K562 (cell line): ENCODE measurements around the gene COMP. TPM values are rescaled to one million over a fixed set of nuclear protein-coding genes. Genes with fewer than 3 reads are reported as not detected.

Experiments used
- TEAD4 ChIP-seq, 2 experiments: sonication (generic) in 1 of 2; formaldehyde crosslinking in 1 of 2; IDR thresholded peaks; 2 replicates each; pipeline versions ENCODE4 v1.6.1 to v1.8.0; 2012 to 2022; ENCODE audit warnings: borderline replicate concordance in 1 of 2, inconsistent platforms in 1 of 2, low read length in 1 of 2, mild to moderate bottlenecking in 1 of 2, missing genetic modification reagents in 1 of 2
- ZNF592 ChIP-seq: fragments of 450-650 bp; IDR thresholded peaks from 2 replicates; pipeline ENCODE4 v1.6.1; 2017; ENCODE audit warnings: antibody characterized with exemption, mild to moderate bottlenecking
- polyA plus RNA-seq, 8 experiments: library from polyadenylated mRNA; depleted of rRNA in 4 of 8; stranded (reverse) in 5 of 8; unstranded in 3 of 8; fragments of >200 nt; fragmentation: Nextera tagmentation in 2 of 8; fragmentation: Illumina TruSeq in 1 of 8; extraction: Ambion mirVana in 2 of 8; extraction: Trizol in 1 of 8; gene quantifications; 2 replicates each; pipeline versions ENCODE4 v1.2.1 to v1.2.3, GENCODE V29; 2011 to 2014; ENCODE audit warnings: inconsistent platforms in 1 of 8, missing spikeins in 1 of 8
- total RNA-seq, 7 experiments: library from RNA; depleted of rRNA in 6 of 7; stranded (reverse); fragments of >200 nt in 6 of 7; fragmentation: Illumina TruSeq in 2 of 7; extraction: Trizol in 2 of 7; gene quantifications; 2 replicates each; pipeline versions ENCODE4 v1.2.1 to v1.2.3, GENCODE V29; 2011 to 2021; ENCODE audit warnings: low replicate concordance in 1 of 7
- TF ChIP-seq, protein P1 (sequence below): fragments of 450-650 bp; IDR thresholded peaks from 2 replicates; pipeline ENCODE4 v1.6.1; 2016; ENCODE audit warnings: low read depth
- TF ChIP-seq, protein P2 (sequence below), 2 experiments: fragments of 450-650 bp; formaldehyde crosslinking in 1 of 2; IDR thresholded peaks; 2 replicates each; pipeline versions ENCODE4 v1.4.0 to v1.6.1; 2014 to 2020; ENCODE audit warnings: mild to moderate bottlenecking in 2 of 2, borderline replicate concordance in 1 of 2, low read depth in 1 of 2

The COMP gene
- total and polyA plus RNA-seq, 9 of the 15 experiments (the other 6 are each of a cell fraction or from before 2014, with no cell fraction given): 0.07 TPM; not detected in 8

DNA sequence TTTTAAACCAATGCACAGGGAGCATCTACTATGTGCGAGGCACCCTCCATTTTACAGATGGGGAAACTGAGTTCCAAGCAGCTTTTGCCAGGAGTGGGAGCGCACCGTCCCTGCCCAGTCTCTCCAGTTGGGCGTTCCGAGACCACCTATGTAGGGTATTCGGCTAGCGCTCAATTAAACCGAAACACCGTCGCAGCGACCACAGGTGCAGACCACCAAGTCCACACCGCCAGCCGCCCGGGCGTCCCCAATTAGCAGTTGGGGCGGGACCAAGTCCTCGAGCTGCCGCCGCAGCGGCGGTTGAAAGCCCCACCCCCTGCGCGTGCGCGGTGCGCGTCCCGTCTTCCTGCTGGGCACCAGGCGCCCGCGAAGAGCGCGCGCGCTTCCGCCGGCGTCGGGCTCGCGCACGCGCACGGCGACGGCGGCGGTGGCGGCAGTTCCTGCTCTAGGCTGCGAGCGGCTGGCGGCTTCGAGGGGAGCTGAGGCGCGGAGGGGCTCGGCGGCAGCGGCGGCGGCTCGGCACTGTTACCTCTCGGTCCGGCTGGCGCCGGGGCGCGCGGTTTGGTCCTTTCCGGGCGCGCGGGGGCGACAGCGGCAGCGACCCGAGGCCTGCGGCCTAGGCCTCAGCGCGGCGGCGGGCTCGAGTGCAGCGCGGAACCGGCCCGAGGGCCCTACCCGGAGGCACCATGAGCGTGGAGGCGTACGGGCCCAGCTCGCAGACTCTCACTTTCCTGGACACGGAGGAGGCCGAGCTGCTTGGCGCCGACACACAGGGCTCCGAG lies 40.6 kb upstream of the COMP start, which contains the start of gene UPF1 (continued):
- TF ChIP-seq, protein P1, sequence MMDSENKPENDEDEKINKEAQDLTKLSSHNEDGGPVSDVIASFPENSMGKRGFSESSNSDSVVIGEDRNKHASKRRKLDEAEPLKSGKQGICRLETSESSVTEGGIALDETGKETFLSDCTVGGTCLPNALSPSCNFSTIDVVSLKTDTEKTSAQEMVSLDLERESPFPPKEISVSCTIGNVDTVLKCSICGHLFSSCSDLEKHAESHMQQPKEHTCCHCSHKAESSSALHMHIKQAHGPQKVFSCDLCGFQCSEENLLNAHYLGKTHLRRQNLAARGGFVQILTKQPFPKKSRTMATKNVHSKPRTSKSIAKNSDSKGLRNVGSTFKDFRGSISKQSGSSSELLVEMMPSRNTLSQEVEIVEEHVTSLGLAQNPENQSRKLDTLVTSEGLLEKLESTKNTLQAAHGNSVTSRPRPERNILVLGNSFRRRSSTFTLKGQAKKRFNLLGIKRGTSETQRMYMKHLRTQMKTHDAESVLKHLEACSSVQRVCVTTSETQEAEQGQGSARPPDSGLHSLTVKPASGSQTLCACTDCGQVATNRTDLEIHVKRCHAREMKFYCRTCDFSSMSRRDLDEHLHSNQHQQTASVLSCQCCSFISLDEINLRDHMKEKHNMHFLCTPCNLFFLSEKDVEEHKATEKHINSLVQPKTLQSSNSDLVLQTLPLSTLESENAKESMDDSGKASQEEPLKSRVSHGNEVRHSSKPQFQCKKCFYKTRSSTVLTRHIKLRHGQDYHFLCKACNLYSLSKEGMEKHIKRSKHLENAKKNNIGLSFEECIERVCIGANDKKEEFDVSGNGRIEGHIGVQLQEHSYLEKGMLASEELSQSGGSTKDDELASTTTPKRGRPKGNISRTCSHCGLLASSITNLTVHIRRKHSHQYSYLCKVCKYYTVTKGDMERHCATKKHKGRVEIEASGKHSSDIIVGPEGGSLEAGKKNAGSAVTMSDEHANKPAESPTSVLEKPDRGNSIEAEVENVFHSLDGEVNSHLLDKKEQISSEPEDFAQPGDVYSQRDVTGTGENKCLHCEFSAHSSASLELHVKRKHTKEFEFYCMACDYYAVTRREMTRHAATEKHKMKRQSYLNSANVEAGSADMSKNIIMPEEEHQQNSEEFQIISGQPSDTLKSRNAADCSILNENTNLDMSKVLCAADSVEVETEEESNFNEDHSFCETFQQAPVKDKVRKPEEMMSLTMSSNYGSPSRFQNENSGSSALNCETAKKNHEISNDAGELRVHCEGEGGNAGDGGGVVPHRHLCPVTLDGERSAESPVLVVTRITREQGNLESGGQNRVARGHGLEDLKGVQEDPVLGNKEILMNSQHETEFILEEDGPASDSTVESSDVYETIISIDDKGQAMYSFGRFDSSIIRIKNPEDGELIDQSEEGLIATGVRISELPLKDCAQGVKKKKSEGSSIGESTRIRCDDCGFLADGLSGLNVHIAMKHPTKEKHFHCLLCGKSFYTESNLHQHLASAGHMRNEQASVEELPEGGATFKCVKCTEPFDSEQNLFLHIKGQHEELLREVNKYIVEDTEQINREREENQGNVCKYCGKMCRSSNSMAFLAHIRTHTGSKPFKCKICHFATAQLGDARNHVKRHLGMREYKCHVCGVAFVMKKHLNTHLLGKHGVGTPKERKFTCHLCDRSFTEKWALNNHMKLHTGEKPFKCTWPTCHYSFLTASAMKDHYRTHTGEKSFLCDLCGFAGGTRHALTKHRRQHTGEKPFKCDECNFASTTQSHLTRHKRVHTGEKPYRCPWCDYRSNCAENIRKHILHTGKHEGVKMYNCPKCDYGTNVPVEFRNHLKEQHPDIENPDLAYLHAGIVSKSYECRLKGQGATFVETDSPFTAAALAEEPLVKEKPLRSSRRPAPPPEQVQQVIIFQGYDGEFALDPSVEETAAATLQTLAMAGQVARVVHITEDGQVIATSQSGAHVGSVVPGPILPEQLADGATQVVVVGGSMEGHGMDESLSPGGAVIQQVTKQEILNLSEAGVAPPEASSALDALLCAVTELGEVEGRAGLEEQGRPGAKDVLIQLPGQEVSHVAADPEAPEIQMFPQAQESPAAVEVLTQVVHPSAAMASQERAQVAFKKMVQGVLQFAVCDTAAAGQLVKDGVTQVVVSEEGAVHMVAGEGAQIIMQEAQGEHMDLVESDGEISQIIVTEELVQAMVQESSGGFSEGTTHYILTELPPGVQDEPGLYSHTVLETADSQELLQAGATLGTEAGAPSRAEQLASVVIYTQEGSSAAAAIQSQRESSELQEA: no peak
- TF ChIP-seq, protein P2, sequence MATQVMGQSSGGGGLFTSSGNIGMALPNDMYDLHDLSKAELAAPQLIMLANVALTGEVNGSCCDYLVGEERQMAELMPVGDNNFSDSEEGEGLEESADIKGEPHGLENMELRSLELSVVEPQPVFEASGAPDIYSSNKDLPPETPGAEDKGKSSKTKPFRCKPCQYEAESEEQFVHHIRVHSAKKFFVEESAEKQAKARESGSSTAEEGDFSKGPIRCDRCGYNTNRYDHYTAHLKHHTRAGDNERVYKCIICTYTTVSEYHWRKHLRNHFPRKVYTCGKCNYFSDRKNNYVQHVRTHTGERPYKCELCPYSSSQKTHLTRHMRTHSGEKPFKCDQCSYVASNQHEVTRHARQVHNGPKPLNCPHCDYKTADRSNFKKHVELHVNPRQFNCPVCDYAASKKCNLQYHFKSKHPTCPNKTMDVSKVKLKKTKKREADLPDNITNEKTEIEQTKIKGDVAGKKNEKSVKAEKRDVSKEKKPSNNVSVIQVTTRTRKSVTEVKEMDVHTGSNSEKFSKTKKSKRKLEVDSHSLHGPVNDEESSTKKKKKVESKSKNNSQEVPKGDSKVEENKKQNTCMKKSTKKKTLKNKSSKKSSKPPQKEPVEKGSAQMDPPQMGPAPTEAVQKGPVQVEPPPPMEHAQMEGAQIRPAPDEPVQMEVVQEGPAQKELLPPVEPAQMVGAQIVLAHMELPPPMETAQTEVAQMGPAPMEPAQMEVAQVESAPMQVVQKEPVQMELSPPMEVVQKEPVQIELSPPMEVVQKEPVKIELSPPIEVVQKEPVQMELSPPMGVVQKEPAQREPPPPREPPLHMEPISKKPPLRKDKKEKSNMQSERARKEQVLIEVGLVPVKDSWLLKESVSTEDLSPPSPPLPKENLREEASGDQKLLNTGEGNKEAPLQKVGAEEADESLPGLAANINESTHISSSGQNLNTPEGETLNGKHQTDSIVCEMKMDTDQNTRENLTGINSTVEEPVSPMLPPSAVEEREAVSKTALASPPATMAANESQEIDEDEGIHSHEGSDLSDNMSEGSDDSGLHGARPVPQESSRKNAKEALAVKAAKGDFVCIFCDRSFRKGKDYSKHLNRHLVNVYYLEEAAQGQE (IDR thresholded peaks at IDR 0.05; ENCODE audit: borderline replicate concordance): no peak
- TF ChIP-seq, protein P2 (CRISPR knock-in tag; IDR thresholded peaks at IDR 0.05; ENCODE audit: low read depth): peak; percentile 79
- TF ChIP-seq ZNF592: peak; percentile 76
- no peak for TF ChIP-seq TEAD4 (IDR thresholded peaks at IDR 0.05; ENCODE audit: low read length)
- TF ChIP-seq TEAD4 (CRISPR knock-in tag; IDR thresholded peaks at IDR 0.05; ENCODE audit: borderline replicate concordance): no peak
